OCI-LY3 (cell line): Measurements from ENCODE around the gene INSIG1.

Experiments used
- H2AFZ ChIP-seq: fragments of 200-600, 300-600 bp; shearing (Covaris generic); 2 replicates; pipeline ENCODE4 v1.6.0; 2014; ENCODE audit warnings: antibody characterized with exemption, low read depth, low read length
- H3K27ac ChIP-seq: fragments of 200-600, 300-600 bp; sonication (generic); 2 replicates; pipeline ENCODE4 v1.5.1; 2014; ENCODE audit warnings: mild to moderate bottlenecking, low read length, moderate library complexity, mixed read lengths
- H3K27me3 ChIP-seq: fragments of 200-600, 300-600 bp; sonication (generic); 2 replicates; pipeline ENCODE4 v1.6.1; 2014; ENCODE audit warnings: low read depth, low read length, mixed read lengths
- H3K36me3 ChIP-seq: fragments of 200-600, 300-600 bp; sonication (generic); replicated peaks from 2 replicates; pipeline ENCODE3; 2014; ENCODE audit warnings: low read depth, low read length, mixed read lengths
- H3K4me1 ChIP-seq: fragments of 300-600, 200-600 bp; sonication (generic); 2 replicates; pipeline ENCODE4 v1.6.1; 2014; ENCODE audit warnings: low read length, mixed read lengths
- H3K4me2 ChIP-seq: fragments of 200-600, 300-600 bp; sonication (generic); 2 replicates; pipeline ENCODE4 v1.6.1; 2014; ENCODE audit warnings: low read length, mixed read lengths
- H3K4me3 ChIP-seq: fragments of 300-600, 200-600 bp; sonication (generic); 2 replicates; pipeline ENCODE4 v1.5.1; 2014; ENCODE audit warnings: antibody characterized with exemption, mild to moderate bottlenecking, low read length, moderate library complexity
- H3K79me2 ChIP-seq: fragments of 300-600, 200-600 bp; shearing (Covaris generic); 2 replicates; pipeline ENCODE4 v1.6.1; 2014; ENCODE audit warnings: mild to moderate bottlenecking, low read length, mixed read lengths
- H3K9ac ChIP-seq: fragments of 300-600, 200-600 bp; shearing (Covaris generic); 2 replicates; pipeline ENCODE4 v1.6.0; 2014; ENCODE audit warnings: mild to moderate bottlenecking, low read length, moderate library complexity
- H3K9me3 ChIP-seq: fragments of 200-600, 300-600 bp; shearing (Covaris generic); 2 replicates; pipeline ENCODE4 v1.6.1; 2014; ENCODE audit warnings: low read length, mixed read lengths; ENCODE audit not compliant: insufficient read depth
- H4K20me1 ChIP-seq: fragments of 200-600, 300-600 bp; sonication (generic); 2 replicates; pipeline ENCODE4 v1.6.1; 2016; ENCODE audit warnings: low read length, mixed read lengths; ENCODE audit not compliant: insufficient read depth
- EZH2phosphoT487 ChIP-seq: fragments of 200-600 bp; shearing (Covaris generic); IDR thresholded peaks from 2 replicates; pipeline ENCODE4 v1.6.1; 2018; ENCODE audit warnings: antibody characterized with exemption, mixed run types, low read depth
- TF ChIP-seq, protein P1 (sequence below): fragments of 200-600, 300-600 bp; sonication (generic); IDR thresholded peaks from 2 replicates; pipeline ENCODE4 v1.5.1; 2014; ENCODE audit warnings: antibody characterized with exemption, low read length, low read depth

Gene INSIG1

DNA sequence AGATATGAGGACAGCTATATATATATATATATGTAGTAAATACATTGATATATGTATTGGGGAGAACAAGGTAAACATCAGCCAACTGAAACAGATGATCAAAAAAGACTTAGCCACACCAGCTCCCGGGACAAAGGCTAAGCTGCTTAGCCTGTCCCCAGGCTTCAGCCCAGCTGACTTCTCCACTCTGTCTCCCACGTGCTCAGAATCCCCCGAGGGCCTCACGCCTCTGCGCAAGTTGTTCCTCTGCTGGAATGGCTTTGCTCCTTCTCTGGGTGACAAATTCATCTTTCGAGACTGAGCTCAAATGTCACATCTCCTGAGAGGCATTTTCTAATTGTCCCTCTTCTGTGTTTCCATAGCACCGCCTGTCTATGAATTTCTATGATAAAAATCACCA, 8.6 kb upstream of the INSIG1 start:
- Histone ChIP-seq H3K4me2 (no peak overlapping the region), H3K9ac (no peak overlapping the region), H3K27me3 (0 out of 2 replicates have a peak, but pooled peaks cover 3% of the 10 kb centered on the region), H3K36me3 (no peaks in the 10 kb centered on the region), H3K4me1 (peaks cover 3% of the 10 kb centered on the region), H4K20me1 (no peaks in the 10 kb centered on the region), H3K9me3 (no peaks in the 10 kb centered on the region), H3K79me2 (no peaks in the 10 kb centered on the region), H3K27ac (no peak overlapping the region), H2AFZ (no peak overlapping the region), H3K4me3 (no peak overlapping the region)
- TF ChIP-seq EZH2phosphoT487 = no peak
- TF ChIP-seq, protein P1, sequence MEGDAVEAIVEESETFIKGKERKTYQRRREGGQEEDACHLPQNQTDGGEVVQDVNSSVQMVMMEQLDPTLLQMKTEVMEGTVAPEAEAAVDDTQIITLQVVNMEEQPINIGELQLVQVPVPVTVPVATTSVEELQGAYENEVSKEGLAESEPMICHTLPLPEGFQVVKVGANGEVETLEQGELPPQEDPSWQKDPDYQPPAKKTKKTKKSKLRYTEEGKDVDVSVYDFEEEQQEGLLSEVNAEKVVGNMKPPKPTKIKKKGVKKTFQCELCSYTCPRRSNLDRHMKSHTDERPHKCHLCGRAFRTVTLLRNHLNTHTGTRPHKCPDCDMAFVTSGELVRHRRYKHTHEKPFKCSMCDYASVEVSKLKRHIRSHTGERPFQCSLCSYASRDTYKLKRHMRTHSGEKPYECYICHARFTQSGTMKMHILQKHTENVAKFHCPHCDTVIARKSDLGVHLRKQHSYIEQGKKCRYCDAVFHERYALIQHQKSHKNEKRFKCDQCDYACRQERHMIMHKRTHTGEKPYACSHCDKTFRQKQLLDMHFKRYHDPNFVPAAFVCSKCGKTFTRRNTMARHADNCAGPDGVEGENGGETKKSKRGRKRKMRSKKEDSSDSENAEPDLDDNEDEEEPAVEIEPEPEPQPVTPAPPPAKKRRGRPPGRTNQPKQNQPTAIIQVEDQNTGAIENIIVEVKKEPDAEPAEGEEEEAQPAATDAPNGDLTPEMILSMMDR = no peak

DNA sequence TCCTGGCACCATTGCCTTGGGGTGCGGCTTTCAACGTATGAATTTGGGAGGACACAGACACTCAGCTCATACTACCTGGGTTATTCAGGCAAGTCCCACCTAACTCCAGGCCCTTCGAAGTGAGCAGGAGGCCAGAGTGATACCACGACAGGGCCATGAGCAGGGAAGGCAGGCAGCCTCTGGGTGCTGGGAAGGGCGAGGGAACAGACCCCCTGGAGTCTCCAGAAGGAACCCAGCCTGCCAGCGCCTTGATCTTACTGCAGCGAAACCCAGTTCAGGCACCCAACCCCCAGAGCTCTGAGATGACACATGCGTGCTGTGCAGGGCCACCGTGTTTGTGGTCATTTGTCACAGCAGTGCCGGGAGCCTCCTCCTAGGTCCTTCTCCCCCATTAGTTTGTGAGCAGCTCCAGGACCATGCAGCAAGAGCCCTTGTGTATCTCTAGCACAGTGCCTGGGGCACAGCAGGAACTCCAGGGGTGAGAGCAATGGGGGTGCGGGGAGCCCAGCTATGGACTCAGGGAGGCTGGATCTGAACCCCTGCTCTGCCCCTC, 7.7 kb upstream of the INSIG1 start:
- no peak overlapping the region for H2AFZ ChIP-seq
- no peaks in the 10 kb centered on the region for H4K20me1 ChIP-seq
- no peaks in the 10 kb centered on the region for H3K27me3 ChIP-seq
- TF ChIP-seq, protein P1 = no peak
- peaks cover 4% of the 10 kb centered on the region for H3K36me3 ChIP-seq
- no peak overlapping the region for H3K9ac ChIP-seq
- no peak overlapping the region for H3K27ac ChIP-seq
- 0 out of 2 replicates have a peak, but pooled peaks cover 3% of the 10 kb centered on the region for H3K4me1 ChIP-seq
- H3K4me2 ChIP-seq = no peak overlapping the region
- no peak overlapping the region for H3K4me3 ChIP-seq
- H3K9me3 ChIP-seq = no peaks in the 10 kb centered on the region
- H3K79me2 ChIP-seq = no peaks in the 10 kb centered on the region

DNA sequence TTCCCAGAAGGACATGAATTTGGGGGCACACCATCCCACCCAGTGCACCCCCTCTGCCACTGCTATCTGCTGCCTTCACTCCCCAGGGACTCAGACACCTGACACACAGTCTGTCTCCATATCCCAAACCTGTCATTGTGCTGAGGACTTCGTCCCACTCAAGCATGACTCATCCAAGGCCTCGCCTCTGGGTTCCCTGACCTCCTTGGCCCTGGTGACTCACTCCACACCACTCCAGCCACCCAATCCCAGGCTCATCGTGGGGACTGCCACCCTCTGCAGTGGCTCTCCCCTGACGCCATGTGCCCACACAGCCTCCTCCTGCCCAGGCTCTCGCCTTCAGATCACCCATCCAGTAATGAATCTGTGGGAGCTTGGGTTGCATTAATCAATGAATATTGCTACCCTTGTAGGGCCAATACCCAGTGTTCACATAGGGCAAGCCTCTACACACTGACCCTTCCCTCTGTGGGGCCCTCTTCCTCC, 6.6 kb upstream of the INSIG1 start:
- Histone ChIP-seq H4K20me1 (no peaks in the 10 kb centered on the region), H3K4me3 (no peak overlapping the region), H3K4me1 (peaks cover 7% of the 10 kb centered on the region), H3K27ac (no peak overlapping the region), H3K9me3 (no peaks in the 10 kb centered on the region), H3K36me3 (peaks cover 9% of the 10 kb centered on the region), H3K4me2 (no peak overlapping the region), H2AFZ (no peak overlapping the region), H3K79me2 (no peaks in the 10 kb centered on the region), H3K27me3 (no peaks in the 10 kb centered on the region), H3K9ac (no peak overlapping the region)
- TF ChIP-seq EZH2phosphoT487 = no peak
- TF ChIP-seq, protein P1 = no peak

DNA sequence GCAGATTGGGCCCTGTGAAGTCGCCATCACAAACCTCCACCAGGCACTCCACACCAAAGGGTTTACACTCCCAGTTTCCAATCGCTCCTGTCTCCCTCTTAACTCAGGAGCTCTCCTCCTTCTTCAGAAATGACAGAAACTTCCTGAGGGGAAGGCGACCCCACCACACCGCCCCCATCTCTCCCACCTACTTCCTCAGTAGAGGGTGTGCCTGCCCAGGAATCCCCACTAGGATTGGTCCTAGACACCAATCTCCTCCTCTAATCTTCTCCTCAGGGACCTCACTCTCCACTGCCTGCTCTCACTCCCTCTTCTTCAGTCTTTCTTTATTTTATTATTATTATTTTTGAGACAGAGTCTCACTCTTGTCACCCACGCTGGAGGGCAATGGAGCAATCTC, 5.9 kb upstream of the INSIG1 start:
- TF ChIP-seq, protein P1 = no peak
- no peak for TF ChIP-seq EZH2phosphoT487
- Histone ChIP-seq H3K4me2 (no peak overlapping the region), H4K20me1 (no peaks in the 10 kb centered on the region), H3K4me3 (no peak overlapping the region), H3K9ac (no peak overlapping the region), H3K4me1 (peaks cover 13% of the 10 kb centered on the region), H3K27ac (no peak overlapping the region), H3K9me3 (no peaks in the 10 kb centered on the region), H3K27me3 (no peaks in the 10 kb centered on the region), H3K36me3 (peaks cover 16% of the 10 kb centered on the region), H2AFZ (no peak overlapping the region), H3K79me2 (peaks cover 6% of the 10 kb centered on the region)
